ENCODE results near the gene ZFP36. TPM values are rescaled to one million over a fixed set of nuclear protein-coding genes. Genes with fewer than 3 reads are reported as not detected.
A peak's percentile ranks its signal among the peaks of the same experiment; 100 is the strongest.

Gene ZFP36
- total RNA-seq, 1 experiment from 2014 or later: 36.3 TPM

GRCh38 chr19:39382991-39383828 is 23.4 kb upstream of the ZFP36 start:
- H4K20me1 ChIP-seq (ENCODE audit: insufficient read depth): no peaks in the 10 kb centered on the region
- H3K79me2 ChIP-seq (ENCODE audit: low read depth): no peaks in the 10 kb centered on the region
- no peak overlapping the region for H3K27ac ChIP-seq
- H2AFZ ChIP-seq: no peak overlapping the region
- H3K36me3 ChIP-seq (ENCODE audit: low read depth): 0 out of 2 replicates have a peak, but pooled peaks cover 23% of the 10 kb centered on the region
- peaks cover 33% of the 10 kb centered on the region for H3F3A ChIP-seq (ENCODE audit: insufficient read depth, low read depth)
- H3K9me2 ChIP-seq (ENCODE audit: insufficient read depth): no peaks in the 10 kb centered on the region
- no TSS peak for BruUV-seq (replicated peaks)
- no peak for DNase-seq
- no peaks in the 10 kb centered on the region for H3K9me3 ChIP-seq (ENCODE audit: insufficient read depth, low read depth)
- CTCF ChIA-PET: interaction anchor here (0.6 kb wide), 1 partner anchor 382 kb away, joined by 3 read pairs; no protein-coding TSS in a partner anchor
- POLR2A ChIA-PET (ENCODE audit: unreplicated experiment): no interaction called here
- intact Hi-C loops (cut with micrococcal nuclease; ENCODE audit: unreplicated experiment): no loop called here
- H3K4me3 ChIP-seq: no peak overlapping the region
- H3K27me3 ChIP-seq (ENCODE audit: insufficient read depth, low read depth): no peaks in the 10 kb centered on the region
- H3K4me2 ChIP-seq: no peak overlapping the region
- no peaks in the 10 kb centered on the region for H3K4me1 ChIP-seq (replicated peaks; ENCODE audit: insufficient read depth)
- no peak for TF ChIP-seq EZH2 (IDR thresholded peaks at IDR 0.05; ENCODE audit: low read depth)
- no peak for TF ChIP-seq CTCF (conservative IDR thresholded peaks at IDR 0.05)

GRCh38 chr19:39384839-39385568 is 21.6 kb upstream of the ZFP36 start:
- ChIA-PET POLR2A (ENCODE audit: unreplicated experiment) (no interaction called here), CTCF (no interaction called here)
- peaks cover 37% of the 10 kb centered on the region for H3F3A ChIP-seq (ENCODE audit: insufficient read depth, low read depth)
- BruUV-seq (replicated peaks): TSS peak; percentile 48
- TF ChIP-seq CTCF (conservative IDR thresholded peaks at IDR 0.05): no peak
- TF ChIP-seq EZH2 (IDR thresholded peaks at IDR 0.05; ENCODE audit: low read depth): no peak
- no peak for DNase-seq
- no peak overlapping the region for H3K4me2 ChIP-seq
- no peak overlapping the region for H3K27ac ChIP-seq
- no peak overlapping the region for H2AFZ ChIP-seq
- H3K9me2 ChIP-seq (ENCODE audit: insufficient read depth): no peaks in the 10 kb centered on the region
- H3K36me3 ChIP-seq (ENCODE audit: low read depth): 0 out of 2 replicates have a peak, but pooled peaks cover 13% of the 10 kb centered on the region
- no peaks in the 10 kb centered on the region for H3K27me3 ChIP-seq (ENCODE audit: insufficient read depth, low read depth)
- peaks cover 10% of the 10 kb centered on the region for H3K79me2 ChIP-seq (ENCODE audit: low read depth)
- no peak overlapping the region for H3K4me3 ChIP-seq
- peaks cover 4% of the 10 kb centered on the region for H3K4me1 ChIP-seq (replicated peaks; ENCODE audit: insufficient read depth)
- no peaks in the 10 kb centered on the region for H3K9me3 ChIP-seq (ENCODE audit: insufficient read depth, low read depth)
- intact Hi-C loops (cut with micrococcal nuclease; ENCODE audit: unreplicated experiment): no loop called here
- no peaks in the 10 kb centered on the region for H4K20me1 ChIP-seq (ENCODE audit: insufficient read depth)

- ChIA-PET POLR2A (ENCODE audit: unreplicated experiment) (interaction anchor here (0.6 kb wide), 1 partner anchor 43 kb away, joined by 5 read pairs; no protein-coding TSS in a partner anchor), CTCF (no interaction called here)
- H3K27ac ChIP-seq: no peak overlapping the region
- no peaks in the 10 kb centered on the region for H3K9me2 ChIP-seq (ENCODE audit: insufficient read depth)
- intact Hi-C loops (cut with micrococcal nuclease; ENCODE audit: unreplicated experiment): no loop called here
- peaks cover 7% of the 10 kb centered on the region for H3K4me1 ChIP-seq (replicated peaks; ENCODE audit: insufficient read depth)
- H3F3A ChIP-seq (ENCODE audit: insufficient read depth, low read depth): peaks cover 40% of the 10 kb centered on the region
- 0 out of 2 replicates have a peak, but pooled peaks cover 13% of the 10 kb centered on the region for H3K36me3 ChIP-seq (ENCODE audit: low read depth)
- DNase-seq: no peak
- no peaks in the 10 kb centered on the region for H3K27me3 ChIP-seq (ENCODE audit: insufficient read depth, low read depth)
- TF ChIP-seq CTCF (conservative IDR thresholded peaks at IDR 0.05): no peak
- no peak for TF ChIP-seq EZH2 (IDR thresholded peaks at IDR 0.05; ENCODE audit: low read depth)
- no peak overlapping the region for H3K4me3 ChIP-seq
- no peak overlapping the region for H3K4me2 ChIP-seq
- H4K20me1 ChIP-seq (ENCODE audit: insufficient read depth): no peaks in the 10 kb centered on the region
- H3K9me3 ChIP-seq (ENCODE audit: insufficient read depth, low read depth): no peaks in the 10 kb centered on the region
- peaks cover 16% of the 10 kb centered on the region for H3K79me2 ChIP-seq (ENCODE audit: low read depth)
- BruUV-seq (replicated peaks): TSS peak; percentile 4
- no peak overlapping the region for H2AFZ ChIP-seq
Observed at GRCh38 chr19:39385629-39386411, 20.8 kb upstream of the ZFP36 start.
